ENCODE data around the gene HOTAIR. TPM values are rescaled to one million over a fixed set of nuclear protein-coding genes. Genes with fewer than 3 reads are reported as not detected.
A peak's percentile ranks its signal among the peaks of the same experiment; 100 is the strongest.

HOTAIR gene
- total RNA-seq, 1 donor: not detected

- peak; percentile 31 for DNase-seq (ENCODE audit: low read depth)
- H3K4me3 ChIP-seq (ENCODE audit: low read depth, low read length): no peak overlapping the region
- no peak for TF ChIP-seq CTCF (IDR thresholded peaks at IDR 0.05; ENCODE audit: insufficient read depth, low read length)
These were observed 35.3 kb downstream of the HOTAIR start for GRCh38 chr12:53939141-53940108.

GRCh38 chr12:53938326-53939140 lies 36.2 kb downstream of the HOTAIR start, which contains the start of gene HOXC13:
TSS of gene HOXC13 (plus strand) at chr12:53938831. CDS start at chr12:53938907, 76 bp downstream.
- no peak within 1 kb of the TSS for H3K4me3 ChIP-seq (ENCODE audit: low read depth, low read length)
- DNase-seq (ENCODE audit: low read depth): peak; percentile 15
- no peak for TF ChIP-seq CTCF (IDR thresholded peaks at IDR 0.05; ENCODE audit: insufficient read depth, low read length)

GRCh38 chr12:53937596-53938325 lies 37.0 kb downstream of the HOTAIR start:
- no peak for DNase-seq (ENCODE audit: low read depth)
- no peak for TF ChIP-seq CTCF (IDR thresholded peaks at IDR 0.05; ENCODE audit: insufficient read depth, low read length)
- no peak overlapping the region for H3K4me3 ChIP-seq (ENCODE audit: low read depth, low read length)

- no peak overlapping the region for H3K4me3 ChIP-seq (ENCODE audit: low read depth, low read length)
- DNase-seq (ENCODE audit: low read depth): no peak
- no peak for TF ChIP-seq CTCF (IDR thresholded peaks at IDR 0.05; ENCODE audit: insufficient read depth, low read length)
These were observed 37.7 kb downstream of the HOTAIR start for GRCh38 chr12:53937099-53937498.

DNA sequence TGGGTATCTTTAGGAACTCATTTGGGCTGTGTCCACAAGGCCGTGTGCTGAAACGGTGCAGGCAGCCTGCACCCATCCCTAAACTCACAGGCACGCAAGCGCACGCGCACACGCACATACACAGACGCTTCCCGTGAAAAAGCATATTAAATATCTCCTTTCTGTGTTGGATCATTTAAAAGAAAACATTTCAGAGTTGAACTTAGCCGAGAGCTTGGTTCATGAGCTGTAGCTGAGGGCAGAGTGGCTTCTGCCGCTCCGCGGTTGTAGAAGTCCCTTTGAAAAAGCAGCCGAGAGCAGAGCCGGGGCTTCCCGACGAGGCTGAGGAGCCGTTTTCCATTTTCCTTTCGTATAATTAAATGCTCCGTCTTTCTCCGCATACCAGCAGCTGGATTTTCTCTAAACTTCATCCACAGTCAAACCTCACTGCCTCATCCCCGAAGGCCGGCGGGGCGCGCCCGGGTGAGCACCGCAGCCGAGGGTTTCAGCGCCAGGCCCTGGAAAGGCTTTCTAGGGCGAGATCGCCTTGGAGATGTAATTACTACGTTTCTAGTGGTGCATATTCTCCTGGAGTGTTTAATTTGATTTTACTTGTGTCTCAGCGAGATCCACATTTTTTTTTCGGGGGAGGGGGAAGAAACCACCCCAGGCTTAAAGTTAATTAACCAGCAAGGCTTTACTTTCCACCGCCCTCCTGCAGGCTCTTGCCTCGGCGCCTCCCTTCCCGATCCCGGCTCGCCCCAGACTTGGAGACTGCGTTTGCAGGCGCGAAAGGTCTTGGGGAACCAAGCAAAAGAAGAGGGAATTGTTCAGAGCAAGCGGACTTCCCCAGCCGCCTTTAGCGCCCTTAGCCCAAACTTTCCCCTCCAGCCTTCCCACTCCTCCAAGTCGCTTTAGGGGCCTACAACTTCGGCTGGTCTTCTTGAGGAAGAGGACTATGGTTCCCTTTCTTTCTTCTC lies 39.1 kb downstream of the HOTAIR start:
- DNase-seq (ENCODE audit: low read depth): peak; percentile 8
- no peak for TF ChIP-seq CTCF (IDR thresholded peaks at IDR 0.05; ENCODE audit: insufficient read depth, low read length)
- H3K4me3 ChIP-seq (ENCODE audit: low read depth, low read length): no peak overlapping the region
